GM15510 (cell line): Measurements from ENCODE around the gene RABEPK.

Experiments
- POLR2A ChIP-seq: IDR thresholded peaks from 3 replicates; pipeline ENCODE4 v1.6.1; 2011; ENCODE audit warnings: borderline replicate concordance; ENCODE audit not compliant: insufficient read length; ENCODE audit errors: extremely low read depth

The RABEPK gene

DNA sequence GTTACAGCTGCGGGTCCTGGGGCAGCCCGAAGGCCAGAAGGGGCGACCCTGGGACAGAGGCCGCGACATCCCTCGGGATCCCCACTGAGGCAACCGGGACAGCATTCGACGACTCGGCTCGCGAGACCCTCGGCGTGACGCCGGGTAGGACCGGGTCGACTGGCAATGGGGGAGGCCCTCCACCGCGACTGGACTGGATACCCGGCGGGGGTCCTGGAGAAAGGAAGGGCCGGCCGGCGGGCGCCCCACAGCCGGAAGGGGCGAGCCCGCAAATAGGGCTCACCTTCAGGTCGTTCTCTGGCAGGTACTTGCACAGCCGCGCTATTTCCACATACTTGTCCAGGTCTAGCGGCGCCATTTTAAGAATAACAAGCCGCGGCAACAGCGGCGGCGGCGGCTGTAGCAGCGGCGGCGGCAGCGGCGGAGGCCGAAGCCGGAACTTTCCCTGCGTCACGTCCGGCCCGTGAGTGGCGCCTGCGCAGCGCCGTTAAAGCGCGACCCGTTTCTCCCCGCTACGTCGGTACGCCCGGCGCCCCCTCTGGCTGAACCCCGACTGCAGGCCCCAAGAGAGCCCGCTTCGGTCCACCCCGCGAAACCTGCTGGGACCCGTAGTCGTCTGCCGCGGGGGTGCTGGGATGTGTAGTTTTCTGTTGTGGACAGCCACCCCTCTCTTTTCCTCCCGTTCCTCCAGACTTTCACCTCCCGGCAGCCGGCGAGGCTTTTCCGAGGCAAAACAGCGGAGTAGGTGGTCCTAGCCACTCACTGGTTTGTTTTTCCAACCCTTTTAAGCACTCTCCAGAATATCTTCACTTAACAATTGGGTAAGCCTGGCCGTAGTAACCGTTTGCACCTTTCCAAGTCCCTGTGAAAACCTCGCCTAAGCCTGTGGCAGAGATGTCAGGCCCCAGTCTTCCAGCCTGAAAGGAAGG lies 10.7 kb upstream of the RABEPK start, which contains the start of gene PPP6C:
PPP6C (minus strand) TSS at position 443 of the 929 bp plus-strand sequence; CDS start at position 358, 85 bp downstream.
- peak; percentile 92 for TF ChIP-seq POLR2A

DNA sequence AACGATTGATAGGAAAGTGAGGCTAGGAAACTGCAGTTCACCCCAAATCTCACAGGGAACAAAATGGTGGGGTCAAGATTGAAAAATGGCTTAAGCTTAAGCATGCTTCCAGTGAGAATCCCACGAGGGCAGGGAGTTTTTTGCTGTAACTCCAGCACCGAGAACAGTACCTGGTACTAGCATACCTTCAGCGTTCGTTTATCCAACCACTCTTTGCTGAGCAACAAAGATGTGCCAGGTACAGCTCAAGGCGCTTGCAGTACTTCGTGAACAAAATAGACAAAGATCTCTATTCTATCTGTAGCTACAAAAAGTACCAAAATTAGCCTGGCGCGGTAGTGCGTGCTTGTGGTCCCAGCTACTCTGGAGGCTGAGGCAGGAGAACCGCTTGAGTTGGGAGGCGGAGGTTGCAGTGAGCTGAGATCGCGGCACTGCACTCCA lies 10.0 kb upstream of the RABEPK start:
- no peak for TF ChIP-seq POLR2A

DNA sequence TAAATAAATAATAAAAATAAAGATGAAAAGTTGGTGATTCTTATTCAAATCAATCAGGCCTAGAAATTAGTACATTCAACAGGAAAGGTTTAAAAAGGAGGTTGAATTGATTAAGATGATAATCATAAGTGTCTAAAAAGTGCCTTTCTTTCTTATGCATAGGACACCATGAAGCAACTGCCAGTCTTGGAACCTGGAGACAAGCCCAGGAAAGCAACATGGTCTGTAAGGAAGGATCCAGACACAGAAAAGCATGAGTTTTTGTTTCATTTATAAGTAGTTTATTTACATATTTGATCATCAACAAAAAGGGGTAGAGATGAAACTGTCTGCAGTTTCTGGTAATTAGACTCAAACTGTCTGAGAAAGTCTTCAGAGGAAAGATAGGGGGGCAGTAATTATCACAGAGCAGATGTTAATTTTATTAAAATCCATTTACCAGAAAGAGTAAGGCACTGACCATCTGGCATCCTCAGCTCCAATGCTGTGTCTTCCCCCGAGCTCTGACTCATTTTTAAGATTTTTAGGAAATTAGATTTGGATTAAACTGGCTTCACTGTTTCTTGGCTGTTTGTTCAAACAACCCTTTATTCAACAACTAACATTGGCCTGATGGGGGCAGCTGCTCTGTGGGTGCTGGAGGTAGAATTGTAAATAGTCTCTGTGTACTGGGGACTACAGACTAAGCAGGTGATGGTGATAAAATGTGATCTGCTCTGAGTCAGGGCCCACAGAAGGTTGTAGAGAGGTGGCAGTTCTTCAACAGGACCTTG lies 2.7 kb downstream of the RABEPK start:
- TF ChIP-seq POLR2A: no peak

DNA sequence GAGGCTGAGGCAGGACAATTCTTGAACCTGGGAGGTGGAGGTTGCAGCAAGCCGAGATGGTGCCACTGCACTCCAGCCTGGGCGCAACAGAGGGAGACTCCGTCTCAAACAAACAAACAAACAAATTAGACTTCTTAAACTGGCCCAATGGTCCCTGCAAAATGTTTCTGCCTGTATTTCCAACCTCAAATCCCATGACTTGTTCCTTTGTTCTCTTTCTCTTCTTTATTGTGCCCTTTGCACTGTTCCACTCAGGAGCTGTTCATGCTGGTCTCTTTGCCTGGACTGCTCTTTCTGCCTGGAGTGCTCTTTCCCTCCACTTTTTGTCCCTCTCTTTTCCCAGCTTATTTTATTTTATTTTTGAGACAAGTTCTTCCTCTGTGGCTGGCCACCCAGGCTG lies 4.1 kb downstream of the RABEPK start:
- no peak for TF ChIP-seq POLR2A

GRCh38 chr9:125214186-125214585 lies 13.8 kb downstream of the RABEPK start:
- TF ChIP-seq POLR2A: no peak

- no peak for TF ChIP-seq POLR2A
Observed at GRCh38 chr9:125218621-125219020, 18.3 kb downstream of the RABEPK start.

DNA sequence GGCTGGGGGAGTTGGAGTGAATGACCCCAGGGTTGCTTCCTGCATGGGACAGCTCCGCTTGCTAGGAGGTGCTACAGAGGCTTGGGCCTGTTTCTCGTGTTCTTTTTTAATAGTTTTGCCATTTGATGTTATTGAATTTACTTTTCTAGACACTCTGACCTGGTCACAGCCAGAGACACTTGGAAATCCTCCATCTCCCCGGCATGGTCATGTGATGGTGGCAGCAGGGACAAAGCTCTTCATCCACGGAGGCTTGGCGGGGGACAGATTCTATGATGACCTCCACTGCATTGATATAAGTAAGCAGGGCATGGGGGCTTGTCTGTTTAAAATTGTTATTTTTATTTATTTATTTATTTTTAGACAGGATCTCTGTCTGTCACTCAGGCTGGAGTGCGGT lies 27.4 kb downstream of the RABEPK start:
- TF ChIP-seq POLR2A: no peak

GRCh38 chr9:125233678-125234077 lies 33.3 kb downstream of the RABEPK start:
- TF ChIP-seq POLR2A: no peak

- TF ChIP-seq POLR2A: no peak
Observed at GRCh38 chr9:125235804-125236519, 35.6 kb downstream of the RABEPK start.

GRCh38 chr9:125238127-125238914 lies 38.0 kb downstream of the RABEPK start:
- no peak for TF ChIP-seq POLR2A

DNA sequence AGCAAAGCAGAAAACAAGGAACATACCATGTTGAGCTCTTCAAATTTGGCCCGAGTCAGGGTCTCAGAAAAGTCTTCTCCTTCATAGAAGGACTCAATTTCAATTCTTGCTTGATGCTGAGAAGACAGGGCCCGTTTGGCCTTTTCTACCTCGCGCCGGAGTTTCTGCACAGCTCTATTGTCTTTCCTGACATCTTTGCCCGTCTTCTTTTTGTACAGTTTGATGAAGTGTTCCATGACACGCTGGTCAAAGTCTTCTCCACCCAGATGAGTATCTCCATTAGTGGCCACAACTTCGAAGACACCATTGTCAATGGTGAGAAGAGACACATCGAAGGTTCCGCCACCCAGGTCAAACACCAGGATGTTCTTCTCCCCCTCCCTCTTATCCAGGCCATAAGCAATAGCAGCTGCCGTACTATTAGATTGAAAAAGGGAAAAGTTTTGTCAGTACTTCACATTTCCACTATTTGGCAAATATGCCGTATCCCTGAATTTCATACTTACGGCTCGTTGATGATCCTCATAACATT lies 38.6 kb downstream of the RABEPK start:
- TF ChIP-seq POLR2A: no peak

- TF ChIP-seq POLR2A: no peak
Observed at GRCh38 chr9:125239631-125240597, 39.6 kb downstream of the RABEPK start.

GRCh38 chr9:125240649-125240999 lies 40.3 kb downstream of the RABEPK start:
- TF ChIP-seq POLR2A: no peak
